GM12874 (cell line): ENCODE data around the gene STK36.

ENCODE experiments used
- CTCF ChIP-seq: IDR thresholded peaks from 2 replicates; pipeline ENCODE4 v1.5.1; 2011; ENCODE audit warnings: low read depth, mild to moderate bottlenecking, control low read depth, low read length, moderate library complexity; ENCODE audit not compliant: insufficient read depth

STK36 gene

GRCh38 chr2:218720048-218721041 is 48.5 kb downstream of the STK36 start:
- TF ChIP-seq CTCF = no peak

GRCh38 chr2:218721488-218721887 is 49.6 kb downstream of the STK36 start:
- no peak for TF ChIP-seq CTCF

- no peak for TF ChIP-seq CTCF
These were observed 50.0 kb downstream of the STK36 start for GRCh38 chr2:218721934-218722333.

GRCh38 chr2:218722419-218722818 is 50.5 kb downstream of the STK36 start:
- TF ChIP-seq CTCF = no peak

- no peak for TF ChIP-seq CTCF
These were observed 51.2 kb downstream of the STK36 start for GRCh38 chr2:218722876-218723785.

- TF ChIP-seq CTCF = no peak
These were observed 54.2 kb downstream of the STK36 start for GRCh38 chr2:218726004-218726574.
